Left lung (tissue), 10 donors: ENCODE data around the gene ABHD2. TPM values are rescaled to one million over a fixed set of nuclear protein-coding genes. Genes with fewer than 3 reads are reported as not detected.

Experiments
- ATAC-seq: fragments of 200-7000 bp; cut with Tn5 transposase; one replicate; pipeline ENCODE4 v1.9.1; 2020; ENCODE audit warnings: moderate library complexity
- DNase-seq, 4 donors: peaks; one replicate each; pipeline ENCODE4 v3.0.0-alpha.2; 2013 to 2020
- H3K27ac ChIP-seq, 2 donors: fragments of 200-600 bp; sonication (generic) in 1 of 2; one replicate each; pipeline versions ENCODE4 v1.5.0 to v1.8.0; 2020 to 2021
- H3K27me3 ChIP-seq, 2 donors: fragments of 200-600 bp; sonication (generic) in 1 of 2; one replicate each; pipeline versions ENCODE4 v1.5.0 to v1.8.0; 2020 to 2021
- H3K36me3 ChIP-seq, 2 donors: fragments of 200-600 bp; sonication (generic) in 1 of 2; one replicate each; pipeline versions ENCODE4 v1.5.0 to v1.8.0; 2020 to 2021
- H3K4me1 ChIP-seq, 2 donors: fragments of 200-600 bp; one replicate each; pipeline ENCODE4 v1.8.0; 2021
- H3K4me3 ChIP-seq, 2 donors: fragments of 200-600 bp; sonication (generic) in 1 of 2; one replicate each; pipeline versions ENCODE4 v1.5.0 to v1.8.0; 2020 to 2021; ENCODE audit warnings: mild to moderate bottlenecking in 1 of 2
- H3K9me3 ChIP-seq, 2 donors: fragments of 200-600 bp; sonication (generic) in 1 of 2; one replicate each; pipeline versions ENCODE4 v1.5.0 to v1.8.0; 2020 to 2021
- CTCF ChIP-seq, 2 donors: fragments of 200-600 bp; sonication (generic) in 1 of 2; IDR thresholded peaks; one replicate each; pipeline versions ENCODE4 v1.5.0 to v1.8.0; 2021; ENCODE audit warnings: antibody characterized with exemption in 2 of 2
- intact Hi-C, 2 donors: fragments of 100-400 bp; cut with DNase I; formaldehyde crosslinking; loops; one replicate each; pipeline versions ENCODE4 v1.11.2 to v1.14.2; 2022
- polyA plus RNA-seq, 6 donors: library from polyadenylated mRNA; unstranded; fragments of 120-200 nt; gene quantifications; one replicate each; pipeline ENCODE4 v1.2.1, GENCODE V29; 2013; ENCODE audit not compliant: insufficient read length in 6 of 6
- total RNA-seq, 2 donors: library from RNA; stranded (reverse); fragmentation: NEBNext Ultra II Directional; extraction: Animal tissue kit (Norgen Biotek cat#: 25700); gene quantifications; one replicate each; pipeline ENCODE4 v1.2.1, GENCODE V29; 2021
- donor health status: DM: no; HTN: yes; CAD: no.
- donor health status: DM: no; HTN: no; CAD: no.

The ABHD2 gene
- total and polyA plus RNA-seq, 8 donors, result 35.4 to 231 (median 46.9) TPM

- Histone ChIP-seq H3K27me3 (no peaks in the 10 kb centered on the region), H3K4me3 (no peak overlapping the region), H3K36me3 (no peaks in the 10 kb centered on the region), H3K4me1 (peaks cover 0 to 4% of the 10 kb centered on the region in 2 donors), H3K9me3 (no peaks in the 10 kb centered on the region), H3K27ac (no peak overlapping the region)
- TF ChIP-seq CTCF (IDR thresholded peaks at IDR 0.05), result peak; percentile 99 to 100
- peak; percentile 99 for ATAC-seq
- DNase-seq, result peak; percentile 64 to 95 (median 80)
- intact Hi-C loops, result loop anchor here in 1 of 2 donors (5.0 kb wide), 1 partner anchor 120 kb away; no protein-coding TSS in a partner anchor
Observed at GRCh38 chr15:89057506-89058133, 30.6 kb upstream of the ABHD2 start.

GRCh38 chr15:89058376-89058775 lies 29.9 kb upstream of the ABHD2 start:
- no peak for DNase-seq
- TF ChIP-seq CTCF (IDR thresholded peaks at IDR 0.05), result no peak
- Histone ChIP-seq H3K27me3 (no peaks in the 10 kb centered on the region), H3K4me3 (no peak overlapping the region), H3K9me3 (no peaks in the 10 kb centered on the region), H3K27ac (no peak overlapping the region), H3K4me1 (peaks cover 0 to 4% of the 10 kb centered on the region in 2 donors), H3K36me3 (no peaks in the 10 kb centered on the region)
- ATAC-seq, result no peak
- intact Hi-C loops, result loop anchor here in 1 of 2 donors (5.0 kb wide), 1 partner anchor 119 kb away; no protein-coding TSS in a partner anchor

- Histone ChIP-seq H3K27me3 (no peaks in the 10 kb centered on the region), H3K27ac (no peak overlapping the region), H3K9me3 (no peaks in the 10 kb centered on the region), H3K36me3 (no peaks in the 10 kb centered on the region), H3K4me1 (peaks cover 0 to 4% of the 10 kb centered on the region in 2 donors), H3K4me3 (no peak overlapping the region)
- no peak for TF ChIP-seq CTCF (IDR thresholded peaks at IDR 0.05)
- ATAC-seq, result no peak
- DNase-seq, result no peak
- intact Hi-C loops, result loop anchor here in 1 of 2 donors (5.0 kb wide), 1 partner anchor 118 kb away; no protein-coding TSS in a partner anchor
Observed at GRCh38 chr15:89058876-89059405, 29.3 kb upstream of the ABHD2 start.

- no peak for ATAC-seq
- intact Hi-C loops, result no loop called here
Observed at GRCh38 chr15:89066280-89066679, 22.0 kb upstream of the ABHD2 start.

More at GRCh38 chr15:89066280-89066679, 22.0 kb upstream of the ABHD2 start:
- H3K4me1 ChIP-seq, result peaks cover 0 to 33% of the 10 kb centered on the region in 2 donors
- TF ChIP-seq CTCF (IDR thresholded peaks at IDR 0.05), result no peak
- H3K36me3 ChIP-seq, result no peaks in the 10 kb centered on the region
- no peak overlapping the region for H3K27ac ChIP-seq
- no peaks in the 10 kb centered on the region for H3K27me3 ChIP-seq
- H3K9me3 ChIP-seq, result peaks cover 4 to 23% of the 10 kb centered on the region in 2 donors
- DNase-seq, result no peak
- no peak overlapping the region for H3K4me3 ChIP-seq
